ENCODE data around the gene EXOC6. TPM values are rescaled to one million over a fixed set of nuclear protein-coding genes. Genes with fewer than 3 reads are reported as not detected.

Gene EXOC6
- total RNA-seq, 1 experiment from 2014 or later = 19.2 TPM

GRCh38 chr10:92829786-92830377 is 18.4 kb upstream of the EXOC6 start:
- no peak overlapping the region for H3K4me3 Mint-ChIP-seq (ENCODE audit: low read depth, unreplicated experiment)
- H3K27me3 Mint-ChIP-seq (ENCODE audit: unreplicated experiment) = no peaks in the 10 kb centered on the region
- no TSS peak for BruUV-seq (replicated peaks)
- no peak overlapping the region for H3K27ac Mint-ChIP-seq (ENCODE audit: unreplicated experiment)
- TF ChIP-seq, protein P1, sequence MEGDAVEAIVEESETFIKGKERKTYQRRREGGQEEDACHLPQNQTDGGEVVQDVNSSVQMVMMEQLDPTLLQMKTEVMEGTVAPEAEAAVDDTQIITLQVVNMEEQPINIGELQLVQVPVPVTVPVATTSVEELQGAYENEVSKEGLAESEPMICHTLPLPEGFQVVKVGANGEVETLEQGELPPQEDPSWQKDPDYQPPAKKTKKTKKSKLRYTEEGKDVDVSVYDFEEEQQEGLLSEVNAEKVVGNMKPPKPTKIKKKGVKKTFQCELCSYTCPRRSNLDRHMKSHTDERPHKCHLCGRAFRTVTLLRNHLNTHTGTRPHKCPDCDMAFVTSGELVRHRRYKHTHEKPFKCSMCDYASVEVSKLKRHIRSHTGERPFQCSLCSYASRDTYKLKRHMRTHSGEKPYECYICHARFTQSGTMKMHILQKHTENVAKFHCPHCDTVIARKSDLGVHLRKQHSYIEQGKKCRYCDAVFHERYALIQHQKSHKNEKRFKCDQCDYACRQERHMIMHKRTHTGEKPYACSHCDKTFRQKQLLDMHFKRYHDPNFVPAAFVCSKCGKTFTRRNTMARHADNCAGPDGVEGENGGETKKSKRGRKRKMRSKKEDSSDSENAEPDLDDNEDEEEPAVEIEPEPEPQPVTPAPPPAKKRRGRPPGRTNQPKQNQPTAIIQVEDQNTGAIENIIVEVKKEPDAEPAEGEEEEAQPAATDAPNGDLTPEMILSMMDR (IDR thresholded peaks at IDR 0.05; ENCODE audit: unreplicated experiment) = no peak
- CTCF ChIA-PET = no interaction called here
- H3K9me3 Mint-ChIP-seq (ENCODE audit: low read depth, unreplicated experiment) = peaks cover 2% of the 10 kb centered on the region
- intact Hi-C loops (cut with micrococcal nuclease; ENCODE audit: unreplicated experiment) = no loop called here
- DNase-seq = no peak
- H3K4me1 Mint-ChIP-seq (ENCODE audit: low read depth, unreplicated experiment) = peaks cover 29% of the 10 kb centered on the region
- H3K36me3 Mint-ChIP-seq (ENCODE audit: insufficient read depth, unreplicated experiment) = no peaks in the 10 kb centered on the region

GRCh38 chr10:92830478-92831389 is 17.6 kb upstream of the EXOC6 start:
- no peak overlapping the region for H3K27ac Mint-ChIP-seq (ENCODE audit: unreplicated experiment)
- peaks cover 2% of the 10 kb centered on the region for H3K9me3 Mint-ChIP-seq (ENCODE audit: low read depth, unreplicated experiment)
- no peak for DNase-seq
- CTCF ChIA-PET = no interaction called here
- no TSS peak for BruUV-seq (replicated peaks)
- intact Hi-C loops (cut with micrococcal nuclease; ENCODE audit: unreplicated experiment) = no loop called here
- no peaks in the 10 kb centered on the region for H3K36me3 Mint-ChIP-seq (ENCODE audit: insufficient read depth, unreplicated experiment)
- H3K27me3 Mint-ChIP-seq (ENCODE audit: unreplicated experiment) = no peaks in the 10 kb centered on the region
- TF ChIP-seq, protein P1 (IDR thresholded peaks at IDR 0.05; ENCODE audit: unreplicated experiment) = no peak
- H3K4me1 Mint-ChIP-seq (ENCODE audit: low read depth, unreplicated experiment) = peaks cover 33% of the 10 kb centered on the region
- no peak overlapping the region for H3K4me3 Mint-ChIP-seq (ENCODE audit: low read depth, unreplicated experiment)

DNA sequence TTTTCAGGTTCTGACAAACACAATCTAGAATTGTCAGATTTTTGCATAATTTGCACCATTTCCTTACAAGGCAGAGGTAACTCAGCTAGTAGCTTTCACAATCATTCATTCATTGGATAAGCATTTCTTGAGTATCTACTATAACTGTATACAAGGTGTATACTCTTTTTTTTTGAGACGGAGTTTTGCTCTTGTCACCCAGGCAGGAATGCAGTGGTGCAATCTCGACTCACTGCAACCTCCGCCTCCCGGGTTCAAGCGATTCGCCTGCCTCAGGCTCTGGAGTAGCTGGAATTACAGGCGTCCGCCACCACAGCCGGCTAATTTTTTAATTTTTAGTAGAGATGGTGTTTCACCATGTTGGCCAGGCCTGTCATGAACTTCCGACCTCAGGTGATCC is 16.2 kb upstream of the EXOC6 start:
- no TSS peak for BruUV-seq (replicated peaks)
- CTCF ChIA-PET = no interaction called here

GRCh38 chr10:92832998-92833650 is 15.2 kb upstream of the EXOC6 start:
- intact Hi-C loops (cut with micrococcal nuclease; ENCODE audit: unreplicated experiment) = no loop called here
- no TSS peak for BruUV-seq (replicated peaks)
- TF ChIP-seq, protein P1 (IDR thresholded peaks at IDR 0.05; ENCODE audit: unreplicated experiment) = no peak
- H3K4me1 Mint-ChIP-seq (ENCODE audit: low read depth, unreplicated experiment) = peaks cover 23% of the 10 kb centered on the region
- DNase-seq = no peak
- no peaks in the 10 kb centered on the region for H3K36me3 Mint-ChIP-seq (ENCODE audit: insufficient read depth, unreplicated experiment)
- H3K27me3 Mint-ChIP-seq (ENCODE audit: unreplicated experiment) = no peaks in the 10 kb centered on the region
- no peak overlapping the region for H3K4me3 Mint-ChIP-seq (ENCODE audit: low read depth, unreplicated experiment)
- H3K9me3 Mint-ChIP-seq (ENCODE audit: low read depth, unreplicated experiment) = no peaks in the 10 kb centered on the region
- H3K27ac Mint-ChIP-seq (ENCODE audit: unreplicated experiment) = no peak overlapping the region
- CTCF ChIA-PET = interaction anchor here (0.8 kb wide), 1 partner anchor 10 kb away, joined by 3 read pairs; no protein-coding TSS in a partner anchor

More for the DNA sequence above, 16.2 kb upstream of the EXOC6 start:
- H3K4me3 Mint-ChIP-seq (ENCODE audit: low read depth, unreplicated experiment) = no peak overlapping the region
- DNase-seq = no peak
- no peaks in the 10 kb centered on the region for H3K27me3 Mint-ChIP-seq (ENCODE audit: unreplicated experiment)
- no peaks in the 10 kb centered on the region for H3K9me3 Mint-ChIP-seq (ENCODE audit: low read depth, unreplicated experiment)
- intact Hi-C loops (cut with micrococcal nuclease; ENCODE audit: unreplicated experiment) = no loop called here
- H3K4me1 Mint-ChIP-seq (ENCODE audit: low read depth, unreplicated experiment) = peaks cover 27% of the 10 kb centered on the region
- H3K27ac Mint-ChIP-seq (ENCODE audit: unreplicated experiment) = no peak overlapping the region
- TF ChIP-seq, protein P1 (IDR thresholded peaks at IDR 0.05; ENCODE audit: unreplicated experiment) = no peak
- H3K36me3 Mint-ChIP-seq (ENCODE audit: insufficient read depth, unreplicated experiment) = no peaks in the 10 kb centered on the region

Measured in Calu3 (cell line).